ENCODE data around the gene SEMA6A. TPM values are rescaled to one million over a fixed set of nuclear protein-coding genes. Genes with fewer than 3 reads are reported as not detected.
A peak's percentile ranks its signal among the peaks of the same experiment; 100 is the strongest.

SEMA6A gene
- total and polyA plus RNA-seq, 2 of the 13 experiments (the other 11 are each of a cell fraction or from before 2014, with no cell fraction given), result 5.1 to 6.5 TPM

GRCh38 chr5:116532762-116533525, 41.7 kb downstream of the SEMA6A start (continued):
- TF ChIP-seq HDAC2 (CRISPR knock-in tag; IDR thresholded peaks at IDR 0.05) (peak; percentile 97), ETV5 (CRISPR knock-in tag; IDR thresholded peaks at IDR 0.05; ENCODE audit: borderline replicate concordance) (peak; percentile 26; the same call in 1 of the 2 replicates), ZNF512B (CRISPR knock-in tag; IDR thresholded peaks at IDR 0.05; ENCODE audit: borderline replicate concordance) (no peak), ETV6 (CRISPR knock-in tag; conservative IDR thresholded peaks at IDR 0.05) (no peak), TCF7 (IDR thresholded peaks at IDR 0.05; ENCODE audit: low read depth) (peak; percentile 97), ZNF317 (CRISPR knock-in tag; IDR thresholded peaks at IDR 0.05) (0 out of 2 replicates have a peak, but pooled peaks have one; percentile 23), MBD4 (IDR thresholded peaks at IDR 0.05; ENCODE audit: borderline replicate concordance, low read length) (peak; percentile 95; the same call in 1 of the 2 replicates), SKI (IDR thresholded peaks at IDR 0.05; ENCODE audit: partially characterized antibody) (peak; percentile 71), ZNF703 (CRISPR knock-in tag; IDR thresholded peaks at IDR 0.05; ENCODE audit: borderline replicate concordance) (peak; percentile 95), HIC2 (CRISPR knock-in tag; IDR thresholded peaks at IDR 0.05; ENCODE audit: low read depth) (peak; percentile 42; the same call in 1 of the 2 replicates), ZNF138 (CRISPR knock-in tag; IDR thresholded peaks at IDR 0.05; ENCODE audit: low read depth) (no peak), PAX8 (CRISPR knock-in tag; IDR thresholded peaks at IDR 0.05; ENCODE audit: borderline replicate concordance) (no peak), ASH2L (IDR thresholded peaks at IDR 0.05; ENCODE audit: insufficient read length, low read depth, low read length) (peak; percentile 75), CBX2 (IDR thresholded peaks at IDR 0.05; ENCODE audit: low read depth, low read length) (no peak; the same call in 1 of the 2 replicates), CBX2 (CRISPR knock-in tag; IDR thresholded peaks at IDR 0.05; ENCODE audit: low read depth) (0 out of 2 replicates have a peak, but pooled peaks have one; percentile 29), YEATS4 (CRISPR knock-in tag; IDR thresholded peaks at IDR 0.05; ENCODE audit: borderline replicate concordance) (no peak)
- TF ChIP-seq, protein P1, sequence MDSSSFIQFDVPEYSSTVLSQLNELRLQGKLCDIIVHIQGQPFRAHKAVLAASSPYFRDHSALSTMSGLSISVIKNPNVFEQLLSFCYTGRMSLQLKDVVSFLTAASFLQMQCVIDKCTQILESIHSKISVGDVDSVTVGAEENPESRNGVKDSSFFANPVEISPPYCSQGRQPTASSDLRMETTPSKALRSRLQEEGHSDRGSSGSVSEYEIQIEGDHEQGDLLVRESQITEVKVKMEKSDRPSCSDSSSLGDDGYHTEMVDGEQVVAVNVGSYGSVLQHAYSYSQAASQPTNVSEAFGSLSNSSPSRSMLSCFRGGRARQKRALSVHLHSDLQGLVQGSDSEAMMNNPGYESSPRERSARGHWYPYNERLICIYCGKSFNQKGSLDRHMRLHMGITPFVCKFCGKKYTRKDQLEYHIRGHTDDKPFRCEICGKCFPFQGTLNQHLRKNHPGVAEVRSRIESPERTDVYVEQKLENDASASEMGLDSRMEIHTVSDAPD (CRISPR knock-in tag; IDR thresholded peaks at IDR 0.05), result peak; percentile 91
- TF ChIP-seq, protein P2, sequence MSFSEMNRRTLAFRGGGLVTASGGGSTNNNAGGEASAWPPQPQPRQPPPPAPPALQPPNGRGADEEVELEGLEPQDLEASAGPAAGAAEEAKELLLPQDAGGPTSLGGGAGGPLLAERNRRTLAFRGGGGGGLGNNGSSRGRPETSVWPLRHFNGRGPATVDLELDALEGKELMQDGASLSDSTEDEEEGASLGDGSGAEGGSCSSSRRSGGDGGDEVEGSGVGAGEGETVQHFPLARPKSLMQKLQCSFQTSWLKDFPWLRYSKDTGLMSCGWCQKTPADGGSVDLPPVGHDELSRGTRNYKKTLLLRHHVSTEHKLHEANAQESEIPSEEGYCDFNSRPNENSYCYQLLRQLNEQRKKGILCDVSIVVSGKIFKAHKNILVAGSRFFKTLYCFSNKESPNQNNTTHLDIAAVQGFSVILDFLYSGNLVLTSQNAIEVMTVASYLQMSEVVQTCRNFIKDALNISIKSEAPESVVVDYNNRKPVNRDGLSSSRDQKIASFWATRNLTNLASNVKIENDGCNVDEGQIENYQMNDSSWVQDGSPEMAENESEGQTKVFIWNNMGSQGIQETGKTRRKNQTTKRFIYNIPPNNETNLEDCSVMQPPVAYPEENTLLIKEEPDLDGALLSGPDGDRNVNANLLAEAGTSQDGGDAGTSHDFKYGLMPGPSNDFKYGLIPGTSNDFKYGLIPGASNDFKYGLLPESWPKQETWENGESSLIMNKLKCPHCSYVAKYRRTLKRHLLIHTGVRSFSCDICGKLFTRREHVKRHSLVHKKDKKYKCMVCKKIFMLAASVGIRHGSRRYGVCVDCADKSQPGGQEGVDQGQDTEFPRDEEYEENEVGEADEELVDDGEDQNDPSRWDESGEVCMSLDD (CRISPR knock-in tag; IDR thresholded peaks at IDR 0.05; ENCODE audit: borderline replicate concordance), result no peak

Measured in HepG2 (cell line).